Upper lobe of left lung (tissue), 6 donors: Measurements from ENCODE around the gene CLCN1. TPM values are rescaled to one million over a fixed set of nuclear protein-coding genes. Genes with fewer than 3 reads are reported as not detected.
A peak's percentile ranks its signal among the peaks of the same experiment; 100 is the strongest.

Experiments used
- ATAC-seq, 2 donors: fragments of 200-7000 bp; cut with Tn5 transposase; one replicate each; pipeline ENCODE4 v1.9.1; 2022; ENCODE audit warnings: mild to moderate bottlenecking in 2 of 2, moderate library complexity in 2 of 2; ENCODE audit not compliant: low FRiP score in 2 of 2
- DNase-seq, 2 donors: peaks; one replicate each; pipeline ENCODE4 v3.0.0-alpha.2; 2019 to 2020
- H3K27ac ChIP-seq, 4 donors: fragments of 200-600 bp; sonication (generic); one replicate each; pipeline ENCODE4 v1.5.1; 2016 to 2019
- H3K27me3 ChIP-seq, 4 donors: fragments of 200-600 bp; sonication (generic); one replicate each; pipeline ENCODE4 v1.5.1; 2017 to 2019
- H3K36me3 ChIP-seq, 4 donors: fragments of 200-600 bp; sonication (generic); one replicate each; pipeline ENCODE4 v1.5.1; 2016 to 2019
- H3K4me1 ChIP-seq, 4 donors: fragments of 200-600 bp; sonication (generic); one replicate each; pipeline ENCODE4 v1.5.1; 2018 to 2019
- H3K4me3 ChIP-seq, 4 donors: fragments of 200-600 bp; sonication (generic); one replicate each; pipeline ENCODE4 v1.5.1; 2017 to 2019; ENCODE audit warnings: mild to moderate bottlenecking in 2 of 4, moderate library complexity in 1 of 4
- H3K9me3 ChIP-seq, 4 donors: fragments of 200-600 bp; sonication (generic); one replicate each; pipeline ENCODE4 v1.5.1; 2018 to 2019
- CTCF ChIP-seq, 6 experiments: fragments of 450-650 bp in 4 of 6; fragments of 200-600 bp in 2 of 6; sonication (generic) in 2 of 6; IDR thresholded peaks; one replicate each; pipeline ENCODE4 v1.5.1; 2016 to 2019; ENCODE audit warnings: antibody characterized with exemption in 6 of 6
- EP300 ChIP-seq, 4 donors: sonication (generic); formaldehyde crosslinking; IDR thresholded peaks; one replicate each; pipeline ENCODE4 v1.5.1; 2017; ENCODE audit warnings: antibody characterized with exemption in 4 of 4, control low read depth in 2 of 4
- POLR2A ChIP-seq, 4 donors: fragments of 450-650 bp; IDR thresholded peaks; one replicate each; pipeline ENCODE4 v1.5.1; 2016 to 2017; ENCODE audit warnings: antibody characterized with exemption in 4 of 4, mild to moderate bottlenecking in 2 of 4
- POLR2AphosphoS5 ChIP-seq, 2 donors: sonication (generic); formaldehyde crosslinking; IDR thresholded peaks; one replicate each; pipeline ENCODE4 v1.5.1; 2017; ENCODE audit warnings: antibody characterized with exemption in 2 of 2
- WGBS, 2 donors: methylation state at CpG; one replicate each; pipeline ENCODE4 v1.1.5; 2017 to 2018; 5-methylcytosine and 5-hydroxymethylcytosine counted together
- total RNA-seq, 6 donors: library from RNA; depleted of rRNA in 4 of 6; stranded (reverse); fragments of >200 nt in 4 of 6; gene quantifications; one replicate each; pipeline versions ENCODE4 v1.1.0 to v1.2.1, GENCODE V29; 2016 to 2021
- donor health status: DM: no; HTN: no; CAD: no; lungs with moderate emphysema.
- donor health status: DM: no; HTN: yes; CAD: no; lungs with severe emphysema.

The CLCN1 gene
- total RNA-seq, 6 donors from 2014 or later: 0.10 TPM; not detected in 5

- WGBS, 2 donors: 3% methylated on average over 41 of the region's 64 CpGs; no CpG with 5 or more reads in 1 of the 2 donors
- Histone ChIP-seq H3K9me3 (no peaks in the 10 kb centered on the region), H3K27ac (peak overlapping the region; percentile 97 to 99 (median 98)), H3K36me3 (peaks cover 0 to 16% (median 2%) of the 10 kb centered on the region in 4 donors), H3K27me3 (no peaks in the 10 kb centered on the region), H3K4me3 (peak overlapping the region; percentile 89 to 99 (median 95)), H3K4me1 (peaks cover 56 to 82% (median 62%) of the 10 kb centered on the region in 4 donors)
- ATAC-seq (peak in 1 of 2 donors; percentile 1), DNase-seq (peak; percentile 54 to 94)
- TF ChIP-seq EP300 (IDR thresholded peaks at IDR 0.05): no peak
- TF ChIP-seq CTCF (IDR thresholded peaks at IDR 0.05): no peak
- TF ChIP-seq POLR2A (IDR thresholded peaks at IDR 0.05): no peak
- TF ChIP-seq POLR2AphosphoS5 (IDR thresholded peaks at IDR 0.05): peak in 1 of 2 donors; percentile 14
Measured at GRCh38 chr7:143381427-143382125, 65.7 kb downstream of the CLCN1 start.

GRCh38 chr7:143382126-143382790 lies 66.3 kb downstream of the CLCN1 start:
- WGBS, 2 donors: 47 to 50% methylated on average over 7 to 21 of the region's 21 CpGs
- H3K9me3 ChIP-seq: no peaks in the 10 kb centered on the region
- H3K4me3 ChIP-seq: peak overlapping the region; percentile 89 to 99 (median 95)
- H3K36me3 ChIP-seq: peaks cover 0 to 22% (median 7%) of the 10 kb centered on the region in 4 donors
- H3K27me3 ChIP-seq: no peaks in the 10 kb centered on the region
- DNase-seq (no peak), ATAC-seq (no peak)
- TF ChIP-seq CTCF (IDR thresholded peaks at IDR 0.05) (no peak), POLR2AphosphoS5 (IDR thresholded peaks at IDR 0.05) (no peak)
- peak overlapping the region; percentile 97 to 99 (median 98) for H3K27ac ChIP-seq
- peaks cover 60 to 84% (median 67%) of the 10 kb centered on the region in 4 donors for H3K4me1 ChIP-seq

- Histone ChIP-seq H3K4me1 (peaks cover 61 to 84% (median 68%) of the 10 kb centered on the region in 4 donors), H3K27me3 (no peaks in the 10 kb centered on the region), H3K27ac (peak overlapping the region; percentile 97 to 99 (median 98)), H3K36me3 (peaks cover 0 to 30% (median 14%) of the 10 kb centered on the region in 4 donors), H3K4me3 (peak overlapping the region; percentile 89 to 99 (median 95)), H3K9me3 (no peaks in the 10 kb centered on the region)
- DNase-seq (no peak), ATAC-seq (no peak)
- WGBS, 2 donors: 80 to 81% methylated on average over 12 to 15 of the region's 15 CpGs
- TF ChIP-seq CTCF (IDR thresholded peaks at IDR 0.05) (no peak), POLR2A (IDR thresholded peaks at IDR 0.05) (no peak), POLR2AphosphoS5 (IDR thresholded peaks at IDR 0.05) (no peak), EP300 (IDR thresholded peaks at IDR 0.05) (no peak)
Measured at GRCh38 chr7:143382791-143383641, 67.1 kb downstream of the CLCN1 start.

- no peak for DNase-seq
- 71 to 89% methylated on average over 1 of the region's 1 CpG for WGBS, 2 donors
Measured at GRCh38 chr7:143383642-143383957, 67.7 kb downstream of the CLCN1 start.

More at GRCh38 chr7:143383642-143383957, 67.7 kb downstream of the CLCN1 start:
- peak overlapping the region; percentile 97 to 99 (median 98) for H3K27ac ChIP-seq
- H3K27me3 ChIP-seq: no peaks in the 10 kb centered on the region
- H3K9me3 ChIP-seq: no peaks in the 10 kb centered on the region
- TF ChIP-seq POLR2A (IDR thresholded peaks at IDR 0.05) (no peak), EP300 (IDR thresholded peaks at IDR 0.05) (no peak), POLR2AphosphoS5 (IDR thresholded peaks at IDR 0.05) (no peak), CTCF (IDR thresholded peaks at IDR 0.05) (no peak)
- ATAC-seq: no peak
- H3K4me3 ChIP-seq: peak overlapping the region; percentile 4 to 99 (median 95)
- peaks cover 2 to 36% (median 20%) of the 10 kb centered on the region in 4 donors for H3K36me3 ChIP-seq
- H3K4me1 ChIP-seq: peaks cover 59 to 87% (median 69%) of the 10 kb centered on the region in 4 donors
